Stimulated activated CD8-positive, alpha-beta memory T cell treated with anti-CD3 and anti-CD28 coated beads, Interleukin-2, amount 100 ng/mL, for 48 hours (primary cell): ENCODE results near the gene PDE4A.
"Not testable (repeated sequence)": the region's sequence is repeated elsewhere in the genome, so short reads cannot be mapped to it uniquely, and the experiment has no call there.

Experiments used
- DNase-seq, 2 donors: peaks; one replicate each; pipeline ENCODE4 v3.0.0-alpha.2; 2020; ENCODE audit warnings: low read depth in 2 of 2

PDE4A gene

DNA sequence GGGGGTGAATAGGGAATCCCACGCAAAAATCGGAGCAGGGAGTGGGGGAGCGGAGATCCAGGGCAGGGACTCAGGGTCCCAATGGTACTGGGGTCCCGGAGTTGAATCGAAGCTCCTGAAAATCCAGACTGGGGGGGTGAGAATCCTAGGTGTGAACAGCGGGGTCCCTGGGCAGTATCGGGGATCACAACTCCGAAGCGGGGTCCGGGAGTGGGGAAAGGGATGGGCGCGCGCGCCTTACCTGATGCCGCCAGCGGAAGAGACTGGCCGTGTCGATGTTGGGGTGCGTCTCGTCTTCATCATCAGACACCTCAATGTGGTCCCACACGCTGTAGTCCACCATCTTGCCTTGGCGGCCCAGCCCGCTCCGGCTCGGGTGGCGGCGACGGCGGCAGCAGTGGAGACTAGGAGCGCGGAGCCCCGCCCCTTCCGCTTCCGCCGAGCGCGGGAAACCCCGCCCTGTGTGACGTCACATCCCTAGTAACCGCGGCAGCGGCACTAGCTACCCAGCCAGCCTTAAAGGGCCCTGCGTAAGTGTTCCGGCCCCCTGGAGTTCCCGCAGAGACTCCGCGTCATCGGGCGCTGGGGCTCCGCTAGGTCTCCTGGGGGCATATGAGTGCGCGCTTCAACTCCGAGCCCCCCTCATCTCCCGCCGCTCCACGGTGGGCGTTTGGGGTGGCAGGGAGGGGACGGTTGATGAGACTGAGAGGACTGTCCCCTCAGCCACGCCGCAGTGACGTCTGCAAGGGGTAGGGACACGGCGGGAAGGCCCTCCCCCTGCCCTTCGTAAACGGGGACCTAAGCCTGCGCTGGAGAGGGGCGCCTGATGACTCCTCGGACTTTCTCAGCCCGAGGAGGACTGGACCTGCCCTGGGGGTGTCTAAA lies 17.0 kb upstream of the PDE4A start, which contains the start of gene CDC37:
CDC37 (minus strand) TSS at position 406 of the 885 bp plus-strand sequence; CDS start at position 343, 63 bp downstream.
- DNase-seq, result peak; percentile 97 to 99

GRCh38 chr19:10404888-10405820 lies 15.2 kb upstream of the PDE4A start:
- DNase-seq, result peak in 1 of 2 donors; percentile 60

DNA sequence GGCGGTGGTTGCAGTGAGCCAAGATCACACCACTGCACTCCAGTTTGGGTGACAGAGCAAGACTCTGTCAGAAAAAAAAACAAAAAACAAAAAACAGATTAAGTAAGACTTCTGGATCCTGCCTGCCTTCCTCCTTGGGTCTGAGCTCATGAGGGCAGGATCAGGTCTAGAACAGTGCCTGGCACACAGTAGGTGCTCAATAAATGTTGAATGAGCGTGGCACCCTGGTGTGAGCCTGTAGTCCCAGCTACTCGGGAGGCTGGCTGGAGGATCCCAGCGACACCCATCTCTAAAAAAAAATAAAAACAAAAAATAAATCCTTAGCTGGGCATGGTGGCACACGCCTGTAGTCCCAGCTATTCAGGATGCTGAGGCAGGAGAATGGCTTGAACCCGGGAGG lies 14.1 kb upstream of the PDE4A start:
- no peak for DNase-seq

- no peak for DNase-seq
These were observed 13.2 kb upstream of the PDE4A start for GRCh38 chr19:10407096-10407495.

DNA sequence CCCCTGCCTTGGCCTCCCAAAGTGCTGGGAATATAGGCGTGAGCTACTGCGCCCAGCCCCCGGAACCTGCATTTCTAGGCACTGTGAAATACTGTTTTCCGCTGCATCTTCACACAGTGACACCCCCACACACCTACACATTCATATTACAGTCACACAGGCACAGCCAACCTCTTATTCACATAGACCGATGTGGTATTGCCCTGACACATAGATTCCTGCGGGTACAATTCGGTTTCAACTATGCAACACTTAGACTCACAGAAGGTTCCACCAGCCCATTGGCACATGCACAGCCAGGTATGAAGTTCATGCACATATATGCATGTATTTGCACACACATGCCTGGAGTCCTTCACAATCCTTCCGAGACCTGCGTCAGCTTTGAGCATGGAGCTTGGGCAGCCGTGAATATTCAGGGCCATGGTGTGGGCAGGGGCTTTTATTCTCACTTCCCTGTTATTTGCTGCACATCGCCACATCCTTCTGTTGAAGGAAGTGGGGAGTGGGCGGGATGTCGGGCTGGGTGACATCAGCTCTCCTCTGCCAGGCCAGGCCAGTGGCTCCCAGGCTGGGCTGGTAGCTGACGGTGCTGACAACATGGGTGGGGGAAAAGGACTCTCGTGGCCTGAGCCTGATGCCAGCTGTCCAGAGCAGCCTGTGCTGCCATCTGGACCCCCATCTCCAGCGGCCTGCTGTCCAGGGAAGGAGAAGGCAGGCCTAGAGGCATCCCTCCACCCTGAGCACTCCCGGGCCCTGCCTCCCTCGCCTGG lies 11.6 kb upstream of the PDE4A start:
- DNase-seq, result peak in 1 of 2 donors; percentile 63

- not testable (repeated sequence) for DNase-seq
These were observed 9.1 kb upstream of the PDE4A start for GRCh38 chr19:10411224-10411623.

- no peak for DNase-seq
These were observed 7.9 kb upstream of the PDE4A start for GRCh38 chr19:10412257-10412977.

DNA sequence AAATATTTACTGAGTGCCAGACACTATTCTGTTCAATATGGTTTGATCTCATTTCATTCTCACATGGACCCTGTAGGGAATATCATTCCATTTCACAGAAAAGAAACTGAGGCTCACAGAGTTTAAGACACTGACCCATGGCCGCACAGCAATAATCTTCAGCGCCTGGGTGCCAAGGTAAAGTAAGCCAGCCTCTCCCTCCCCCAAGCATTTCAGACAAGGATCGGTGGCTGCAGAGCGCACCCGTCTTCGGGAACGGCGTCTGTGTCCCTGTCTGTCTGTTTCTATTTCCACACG lies 4.3 kb upstream of the PDE4A start:
- no peak for DNase-seq

GRCh38 chr19:10416380-10417257 lies 3.7 kb upstream of the PDE4A start:
- DNase-seq, result peak; percentile 92 to 93

DNA sequence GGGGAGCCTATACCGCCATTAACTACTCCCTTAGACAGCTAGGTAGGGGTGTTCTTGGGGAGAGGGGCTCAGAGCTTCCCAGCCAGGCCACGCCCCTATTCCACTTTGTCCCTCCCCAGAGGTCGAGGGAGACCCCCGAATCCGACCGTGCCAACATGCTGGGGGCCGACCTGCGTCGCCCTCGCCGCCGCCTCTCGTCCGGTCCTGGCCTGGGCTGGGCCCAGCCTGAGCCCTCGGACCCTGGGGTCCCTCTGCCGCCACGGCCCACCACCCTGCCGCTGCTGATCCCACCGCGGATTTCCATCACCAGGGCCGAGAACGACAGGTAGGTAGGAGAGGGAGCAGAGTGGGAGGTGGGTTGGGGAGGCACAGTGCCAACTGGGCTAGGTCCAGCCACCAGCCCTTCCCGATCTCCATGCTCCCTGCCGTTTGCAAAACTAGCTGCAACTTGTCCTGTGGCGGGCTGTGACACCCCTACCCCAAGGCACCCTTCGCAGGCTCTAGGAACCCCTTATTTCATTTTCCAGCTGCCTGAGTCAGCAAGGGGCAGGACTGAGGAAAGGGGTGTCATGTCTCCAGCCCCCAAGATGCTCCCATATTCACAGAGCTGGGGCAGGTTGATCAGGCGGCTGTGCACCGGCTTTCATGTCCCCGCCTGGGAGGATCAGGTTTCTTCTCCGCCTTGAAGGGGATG lies 2.6 kb upstream of the PDE4A start:
- DNase-seq, result no peak

- no peak for DNase-seq
These were observed 2.2 kb upstream of the PDE4A start for GRCh38 chr19:10418235-10418484.

DNA sequence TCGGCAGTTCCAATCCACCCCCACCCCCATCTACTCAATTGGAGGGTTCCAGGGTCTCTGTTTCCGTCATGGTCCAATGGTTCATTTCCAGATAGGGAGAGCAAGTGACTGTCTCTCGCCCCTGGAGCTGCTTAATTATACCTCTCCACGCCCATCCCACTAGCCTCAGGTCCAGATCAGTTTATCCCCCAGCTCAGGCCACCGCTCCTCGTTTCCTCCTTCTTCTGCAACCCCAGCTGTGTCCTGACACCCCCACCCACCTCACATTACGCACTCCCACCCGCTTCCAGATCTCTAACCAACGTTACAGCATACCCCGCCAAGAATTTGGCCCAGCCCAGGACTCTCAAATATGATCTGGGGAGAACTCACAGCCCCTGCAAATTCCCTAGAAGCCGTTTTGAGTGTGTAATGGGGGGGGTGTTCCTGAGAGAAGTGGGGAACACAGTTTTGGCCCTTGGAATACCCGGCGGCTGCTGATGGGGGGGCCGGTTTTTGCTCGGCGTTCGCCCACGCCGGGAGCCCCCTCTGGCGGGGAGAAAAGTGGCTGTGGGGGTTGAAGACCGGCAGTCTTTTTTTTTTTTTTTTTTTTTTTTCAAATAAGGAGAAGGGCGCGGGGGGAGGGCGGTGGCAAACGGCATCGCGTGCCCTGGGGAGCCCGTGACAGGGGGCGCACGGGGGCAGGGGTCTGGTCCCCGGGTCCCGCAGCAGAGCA lies 1.7 kb upstream of the PDE4A start:
- no peak for DNase-seq

GRCh38 chr19:10419200-10419645 lies 1.1 kb upstream of the PDE4A start:
- DNase-seq, result no peak

- peak in 1 of 2 donors; percentile 67 for DNase-seq
These were observed 493 bp upstream of the PDE4A start for GRCh38 chr19:10419646-10420443.

GRCh38 chr19:10421240-10422045 lies 1.1 kb downstream of the PDE4A start:
- no peak for DNase-seq

- DNase-seq, result no peak
These were observed 1.7 kb downstream of the PDE4A start for GRCh38 chr19:10422046-10422461.

DNA sequence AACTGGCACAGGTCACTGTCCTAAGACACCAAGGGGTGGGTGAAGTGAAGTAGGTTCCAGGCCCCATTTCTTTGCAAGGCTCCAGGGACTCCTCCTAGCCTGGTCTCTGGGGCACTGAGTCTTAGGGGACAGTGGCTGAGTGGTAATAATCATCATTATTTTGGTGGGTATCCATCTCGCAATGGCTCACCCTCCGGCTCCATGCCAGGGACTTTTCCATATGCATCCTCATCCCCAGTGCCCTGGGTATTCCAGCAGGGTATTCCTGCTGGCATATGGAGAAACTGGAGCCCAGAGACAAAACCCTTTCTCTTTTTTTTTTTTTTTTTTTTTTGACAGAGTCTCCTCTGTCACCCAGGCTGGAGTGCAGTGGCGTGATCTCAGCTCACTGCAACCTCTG lies 2.5 kb downstream of the PDE4A start:
- no peak for DNase-seq
